ENCODE data around the gene GABARAPL2. TPM values are rescaled to one million over a fixed set of nuclear protein-coding genes. Genes with fewer than 3 reads are reported as not detected.

Gene GABARAPL2
- total RNA-seq, 4 donors from 2014 or later = 74.6 to 118 (median 105) TPM

GRCh38 chr16:75532142-75532765 is 33.9 kb upstream of the GABARAPL2 start:
- TF ChIP-seq CTCF (IDR thresholded peaks at IDR 0.05; ENCODE audit: low read depth) = no peak

GRCh38 chr16:75532791-75533190 is 33.4 kb upstream of the GABARAPL2 start:
- no peak for TF ChIP-seq CTCF (IDR thresholded peaks at IDR 0.05; ENCODE audit: low read depth)

GRCh38 chr16:75534560-75535205 is 31.5 kb upstream of the GABARAPL2 start:
- no peak for TF ChIP-seq CTCF (IDR thresholded peaks at IDR 0.05; ENCODE audit: low read depth)

- no peak for TF ChIP-seq CTCF (IDR thresholded peaks at IDR 0.05; ENCODE audit: low read depth)
These were observed 30.9 kb upstream of the GABARAPL2 start for GRCh38 chr16:75535211-75535843.

- no peak for TF ChIP-seq CTCF (IDR thresholded peaks at IDR 0.05; ENCODE audit: low read depth)
These were observed 30.3 kb upstream of the GABARAPL2 start, which contains the start of gene CHST5 for GRCh38 chr16:75535901-75536300. Gene CHST5, minus strand, starts transcription at chr16:75536108. Its CDS starts 5,724 bp downstream, at chr16:75530384.

- no peak for TF ChIP-seq CTCF (IDR thresholded peaks at IDR 0.05; ENCODE audit: low read depth)
These were observed 28.4 kb upstream of the GABARAPL2 start for GRCh38 chr16:75537776-75538175.

GRCh38 chr16:75541236-75541635 is 24.9 kb upstream of the GABARAPL2 start:
- no peak for TF ChIP-seq CTCF (IDR thresholded peaks at IDR 0.05; ENCODE audit: low read depth)
